HEK293 (cell line): ENCODE results near the gene PLA2G2A.

Experiments used
- CTCF ChIA-PET: fragments of 350-600 bp; formaldehyde crosslinking; extraction: SDS; loops from one replicate; lab custom pipeline; 2021; ENCODE audit warnings: antibody characterized with exemption; lab: Yijun Ruan, JAX
- POLR2A ChIA-PET: fragments of 300-600 bp; formaldehyde crosslinking; extraction: SDS; loops from one replicate; lab custom pipeline; 2020; ENCODE audit warnings: antibody characterized with exemption, inconsistent platforms; lab: Yijun Ruan, JAX
- H3K27ac ChIP-seq: fragments of 200-500 bp; sonication (Bioruptor generic); 2 replicates; pipeline ENCODE4 v1.5.1; 2014; ENCODE audit warnings: low read depth, low read length, control low read depth, inconsistent platforms; ENCODE audit errors: extremely low read depth
- H3K36me3 ChIP-seq, 2 experiments: fragments of 200-500 bp in 1 of 2; sonication (Bioruptor generic) in 1 of 2; 1 replicate in 1 of 2; 2 replicates in 1 of 2; pipeline ENCODE4 v1.5.1; 2014 to 2017; ENCODE audit warnings: inconsistent platforms in 2 of 2, low read length in 2 of 2; ENCODE audit not compliant: control insufficient read depth in 2 of 2, insufficient read depth in 1 of 2
- H3K4me1 ChIP-seq: fragments of 200-500 bp; sonication (Bioruptor generic); 2 replicates; pipeline ENCODE4 v1.5.1; 2014; ENCODE audit warnings: mild to moderate bottlenecking, low read length, inconsistent platforms; ENCODE audit not compliant: control insufficient read depth, insufficient read depth
- H3K4me3 ChIP-seq: 2 replicates; pipeline ENCODE4 v1.5.1; 2011; ENCODE audit warnings: low read depth, mild to moderate bottlenecking, control low read depth, low read length, moderate library complexity
- H3K9me3 ChIP-seq: fragments of 200-500 bp; sonication (Bioruptor generic); 2 replicates; pipeline ENCODE4 v1.5.1; 2014; ENCODE audit warnings: low read depth, low read length, inconsistent platforms; ENCODE audit not compliant: control insufficient read depth, insufficient read depth
- AEBP2 ChIP-seq: fragments of 450-650 bp; formaldehyde crosslinking; IDR thresholded peaks from 2 replicates; pipeline ENCODE4 v1.5.1; 2016; ENCODE audit warnings: missing biosample characterization, missing genetic modification characterization, borderline replicate concordance
- BCL11B ChIP-seq: fragments of 450-650 bp; formaldehyde crosslinking; IDR thresholded peaks from 2 replicates; pipeline ENCODE4 v1.5.1; 2016; ENCODE audit warnings: low read depth, missing biosample characterization, missing genetic modification characterization
- EGR2 ChIP-seq: fragments of 450-650 bp; formaldehyde crosslinking; IDR thresholded peaks from 2 replicates; pipeline ENCODE4 v1.5.1; 2016; ENCODE audit warnings: low read depth, missing biosample characterization, missing genetic modification characterization
- ELK4 ChIP-seq: IDR thresholded peaks from 2 replicates; pipeline ENCODE4 v1.6.1; 2011; ENCODE audit warnings: mild to moderate bottlenecking, low read depth, low read length, borderline replicate concordance
- GLIS2 ChIP-seq: fragments of 450-650 bp; formaldehyde crosslinking; IDR thresholded peaks from 2 replicates; pipeline ENCODE4 v1.5.1; 2016; ENCODE audit warnings: missing biosample characterization, missing genetic modification characterization
- PRDM10 ChIP-seq: fragments of 450-650 bp; formaldehyde crosslinking; IDR thresholded peaks from 2 replicates; pipeline ENCODE4 v1.5.1; 2016; ENCODE audit warnings: missing biosample characterization, missing genetic modification characterization
- ZFP37 ChIP-seq: fragments of 450-650 bp; formaldehyde crosslinking; IDR thresholded peaks from 2 replicates; pipeline ENCODE4 v1.5.1; 2016; ENCODE audit warnings: missing biosample characterization, missing genetic modification characterization
- ZNF211 ChIP-seq: fragments of 450-650 bp; formaldehyde crosslinking; IDR thresholded peaks from 2 replicates; pipeline ENCODE4 v1.5.1; 2016; ENCODE audit warnings: low read depth, missing biosample characterization, missing genetic modification characterization
- ZNF23 ChIP-seq: fragments of 450-650 bp; formaldehyde crosslinking; IDR thresholded peaks from 2 replicates; pipeline ENCODE4 v1.5.1; 2016; ENCODE audit warnings: missing biosample characterization, missing genetic modification characterization, borderline replicate concordance
- ZNF26 ChIP-seq: fragments of 450-650 bp; formaldehyde crosslinking; IDR thresholded peaks from 2 replicates; pipeline ENCODE4 v1.5.1; 2016; ENCODE audit warnings: missing biosample characterization, missing genetic modification characterization
- ZNF280D ChIP-seq: fragments of 450-650 bp; formaldehyde crosslinking; IDR thresholded peaks from 2 replicates; pipeline ENCODE4 v1.5.1; 2016; ENCODE audit warnings: missing biosample characterization, missing genetic modification characterization
- ZNF350 ChIP-seq: fragments of 450-650 bp; formaldehyde crosslinking; IDR thresholded peaks from 2 replicates; pipeline ENCODE4 v1.5.0; 2017; ENCODE audit warnings: missing biosample characterization, mild to moderate bottlenecking, missing genetic modification characterization
- ZNF449 ChIP-seq: fragments of 450-650 bp; formaldehyde crosslinking; IDR thresholded peaks from 2 replicates; pipeline ENCODE4 v1.5.1; 2017; ENCODE audit warnings: missing biosample characterization, mild to moderate bottlenecking, missing genetic modification characterization, moderate library complexity
- ZNF473 ChIP-seq: fragments of 450-650 bp; formaldehyde crosslinking; IDR thresholded peaks from 2 replicates; pipeline ENCODE4 v1.5.1; 2017; ENCODE audit warnings: missing biosample characterization, missing genetic modification characterization
- ZNF514 ChIP-seq: fragments of 450-650 bp; formaldehyde crosslinking; IDR thresholded peaks from 2 replicates; pipeline ENCODE4 v1.5.1; 2016; ENCODE audit warnings: missing biosample characterization, missing genetic modification characterization
- ZNF585B ChIP-seq: fragments of 450-650 bp; formaldehyde crosslinking; IDR thresholded peaks from 2 replicates; pipeline ENCODE4 v1.5.1; 2016; ENCODE audit warnings: missing biosample characterization, missing genetic modification characterization
- ZNF785 ChIP-seq: fragments of 450-650 bp; formaldehyde crosslinking; IDR thresholded peaks from 2 replicates; pipeline ENCODE4 v1.5.1; 2016; ENCODE audit warnings: missing biosample characterization, missing genetic modification characterization

Gene PLA2G2A

GRCh38 chr1:19969898-19970660 lies 9.3 kb downstream of the PLA2G2A start:
- H3K27ac ChIP-seq: no peak overlapping the region
- no peak overlapping the region for H3K4me3 ChIP-seq
- no peaks in the 10 kb centered on the region; the same call in 1 of the 2 replicates for H3K4me1 ChIP-seq
- CTCF ChIA-PET: interaction anchor here (0.5 to 2.5 kb wide), 2 partner anchors 119 to 225 kb away, joined by 3 to 5 read pairs; no protein-coding TSS in a partner anchor
- no peaks in the 10 kb centered on the region for H3K9me3 ChIP-seq
- TF ChIP-seq ZFP37 (no peak), ZNF211 (no peak), ZNF449 (tag by site-specific recombination) (no peak), ELK4 (no peak), BCL11B (tag by site-specific recombination) (no peak), GLIS2 (tag by site-specific recombination) (no peak), ZNF280D (tag by site-specific recombination) (no peak), ZNF785 (no peak), ZNF23 (tag by site-specific recombination) (no peak)
- H3K36me3 ChIP-seq: no peaks in the 10 kb centered on the region
- POLR2A ChIA-PET: no interaction called here

- no peak overlapping the region for H3K27ac ChIP-seq
- ChIA-PET POLR2A (no interaction called here), CTCF (interaction anchor here (0.6 kb wide), 1 partner anchor 41 kb away, joined by 3 read pairs; no protein-coding TSS in a partner anchor)
- H3K36me3 ChIP-seq: no peaks in the 10 kb centered on the region
- H3K4me3 ChIP-seq: no peak overlapping the region
- no peaks in the 10 kb centered on the region for H3K9me3 ChIP-seq
- H3K4me1 ChIP-seq: no peaks in the 10 kb centered on the region
- TF ChIP-seq EGR2: no peak
- no peak for TF ChIP-seq AEBP2 (tag by site-specific recombination)
- TF ChIP-seq ZNF26 (tag by site-specific recombination): no peak
- no peak for TF ChIP-seq ZNF585B
- no peak for TF ChIP-seq ZNF514 (tag by site-specific recombination)
- no peak for TF ChIP-seq ZNF473 (tag by site-specific recombination)
- no peak for TF ChIP-seq PRDM10 (tag by site-specific recombination)
- no peak for TF ChIP-seq ZNF280D (tag by site-specific recombination)
- no peak for TF ChIP-seq ZNF350 (tag by site-specific recombination)
Measured at GRCh38 chr1:19967808-19968207, 11.6 kb downstream of the PLA2G2A start.
